ENCODE results near the gene S100A7.

The S100A7 gene

DNA sequence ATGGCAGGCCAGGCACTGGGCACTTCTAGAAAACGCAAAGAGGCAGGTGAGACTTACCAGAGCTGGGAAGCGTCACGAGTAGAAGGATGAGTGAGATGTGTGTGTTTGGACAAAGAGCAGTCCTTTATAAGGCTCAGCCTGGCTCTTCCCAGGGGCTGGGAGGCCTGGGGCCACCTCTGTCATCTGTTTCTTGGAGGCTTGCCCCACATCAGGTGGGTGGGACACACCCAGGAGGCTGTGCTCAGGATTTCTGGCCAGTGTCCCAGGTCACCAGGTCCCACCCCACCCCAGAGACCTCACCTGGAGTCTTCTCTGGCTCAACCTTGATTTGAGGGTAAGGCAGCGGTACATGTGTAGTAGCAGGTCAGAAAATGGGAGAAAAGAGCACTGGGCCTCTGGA is at the start of gene S100A7:
S100A7 (minus strand) TSS at position 101 of the 400 bp plus-strand sequence. CDS start 1,638 bp downstream, outside the sequence.
- no peak for DNase-seq

DNA sequence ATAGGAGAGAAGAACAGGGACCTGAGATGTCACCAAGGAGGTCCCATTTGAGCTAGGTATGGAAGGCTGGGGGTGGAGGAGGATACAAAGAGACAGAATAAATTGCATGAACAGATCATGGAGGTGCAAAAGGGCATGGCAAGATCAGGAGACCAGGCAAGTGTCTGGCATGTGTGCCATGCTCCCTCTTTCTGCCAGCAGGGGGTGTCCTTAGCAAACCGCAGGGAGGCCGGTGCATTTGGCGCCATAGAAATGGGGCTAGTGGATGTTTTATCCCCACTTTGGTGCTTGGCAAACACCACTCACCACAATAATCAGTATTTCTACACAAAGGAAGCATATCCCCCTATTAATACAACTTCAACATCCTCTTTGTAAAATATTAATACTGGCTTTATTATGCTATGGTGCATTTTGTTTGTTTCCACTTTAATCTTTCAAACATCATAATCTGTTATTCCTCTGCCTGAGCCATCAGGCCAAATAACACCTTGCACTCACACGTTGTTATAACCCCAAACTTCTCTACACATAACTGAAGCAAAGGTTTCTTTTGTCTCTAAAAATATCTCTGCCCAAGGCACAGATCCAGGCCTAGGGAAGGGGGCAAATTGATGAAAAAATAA is 49.4 kb upstream of the S100A7 start:
- DNase-seq: peak; percentile 69

DNA sequence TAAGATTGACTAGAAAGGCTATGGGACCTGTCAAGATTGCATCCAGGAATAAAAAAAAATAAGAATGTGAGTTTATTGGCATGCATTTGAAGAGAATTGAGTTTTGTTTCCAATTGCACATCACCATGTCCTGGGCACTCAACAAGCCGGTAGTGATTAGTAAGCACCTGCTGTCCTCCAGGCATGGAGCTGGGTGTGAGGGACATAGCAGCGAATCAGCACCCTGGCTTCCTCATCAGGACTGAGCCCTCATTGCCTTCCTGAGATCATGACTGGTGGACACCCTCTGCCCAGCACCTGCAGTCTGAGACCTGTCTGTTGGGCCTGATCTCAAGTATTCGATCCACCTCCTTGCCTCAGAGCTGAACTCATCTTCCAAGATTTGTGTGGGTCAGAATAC is 48.6 kb upstream of the S100A7 start:
- no peak for DNase-seq

DNA sequence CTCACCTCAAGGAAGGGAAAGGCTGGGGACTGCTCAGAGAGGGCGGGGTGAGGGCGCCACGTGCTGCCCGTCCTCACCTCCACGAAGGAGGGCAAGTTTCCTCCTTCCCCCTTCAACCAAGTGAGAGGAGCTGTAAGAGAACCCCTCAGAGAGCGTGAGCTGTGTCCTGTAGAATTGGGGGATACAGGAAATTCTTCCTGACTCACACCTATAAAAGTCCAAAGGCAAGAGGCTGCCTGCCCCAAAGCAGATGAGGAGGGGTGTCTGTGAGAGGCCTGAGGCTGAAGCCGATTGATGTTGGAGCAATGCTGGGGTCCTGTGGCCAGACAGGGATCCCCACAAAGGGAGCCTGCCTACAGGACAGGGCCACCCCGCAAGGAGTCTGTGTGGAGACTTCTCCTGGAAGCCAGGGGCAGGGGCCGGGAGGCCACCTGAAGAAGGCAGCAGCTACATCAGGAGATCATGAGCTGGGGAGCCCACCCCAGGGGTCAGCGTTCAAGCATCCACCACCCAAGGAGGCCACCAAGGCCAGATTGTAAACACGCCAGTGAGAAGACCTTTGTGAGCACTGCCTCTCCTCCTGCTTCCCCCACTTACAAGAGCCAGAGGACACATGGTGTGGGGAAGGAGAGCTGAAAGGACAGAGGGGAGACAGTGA is 47.6 kb upstream of the S100A7 start:
- DNase-seq: no peak

DNA sequence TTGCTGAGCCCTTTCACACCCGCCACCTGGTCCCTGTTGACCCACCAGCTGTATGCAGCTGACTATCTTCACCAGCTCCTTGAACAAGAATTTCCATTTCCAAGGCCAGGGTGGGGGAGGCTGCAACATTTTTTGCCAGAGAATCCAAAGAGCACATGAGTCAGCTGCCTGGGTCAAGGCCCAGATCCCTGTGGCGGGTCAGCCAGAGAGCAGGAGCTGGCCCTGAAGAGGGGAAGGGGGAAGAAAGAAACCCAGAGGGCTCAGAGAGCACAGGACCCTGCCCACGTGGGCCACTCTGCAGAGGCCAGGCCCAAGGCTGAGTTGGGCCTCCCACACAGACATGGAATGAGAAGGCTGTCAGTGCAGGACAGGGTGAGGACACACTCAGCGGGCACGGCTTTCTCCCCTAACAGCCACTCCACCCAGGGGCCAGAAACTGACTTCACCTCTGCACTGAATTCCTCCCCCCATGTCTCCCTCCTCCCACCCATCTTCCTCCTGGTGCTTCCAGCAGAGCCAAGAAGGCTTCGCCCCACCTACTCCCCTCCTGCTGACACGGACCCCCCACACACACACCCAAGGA is 46.5 kb upstream of the S100A7 start:
- DNase-seq: no peak

DNA sequence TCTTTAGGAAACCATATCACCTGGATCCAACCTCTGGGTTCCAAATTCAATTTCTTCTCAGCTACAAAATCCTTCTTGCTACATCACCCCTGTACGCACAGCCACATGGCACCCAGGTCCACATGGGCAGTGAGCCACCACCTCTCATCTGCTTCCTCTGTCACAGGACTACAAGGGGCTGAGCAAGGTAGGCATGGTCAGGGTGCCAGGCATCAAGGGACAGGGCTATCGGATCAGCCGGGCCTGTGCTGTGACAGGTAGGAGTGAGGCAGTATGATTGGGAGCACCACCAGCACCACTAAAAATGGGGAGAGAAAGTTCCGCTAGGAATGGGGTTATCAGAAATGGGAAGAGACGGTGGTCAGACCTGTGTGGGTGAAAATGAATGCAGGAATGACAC is 45.9 kb upstream of the S100A7 start:
- DNase-seq: no peak

DNA sequence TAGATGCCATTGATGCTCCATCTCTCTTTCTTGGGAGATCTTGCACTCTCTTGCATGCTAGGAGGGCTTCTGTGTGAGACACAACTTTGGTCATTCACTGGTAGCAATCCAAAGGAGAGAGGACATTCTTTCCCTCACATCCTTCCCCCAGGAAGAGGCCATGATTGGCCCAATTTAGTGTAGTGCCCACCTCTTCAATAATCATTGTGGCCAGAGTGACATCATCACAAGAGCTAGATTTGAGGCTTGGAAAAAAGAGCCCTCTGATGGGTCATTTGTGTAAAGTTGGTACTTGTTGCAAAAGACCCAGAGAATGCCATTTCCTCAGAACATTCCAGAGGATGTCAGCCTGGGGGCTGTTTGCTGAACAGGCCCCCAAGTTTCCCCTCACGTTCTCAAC is 45.1 kb upstream of the S100A7 start:
- DNase-seq: no peak

DNA sequence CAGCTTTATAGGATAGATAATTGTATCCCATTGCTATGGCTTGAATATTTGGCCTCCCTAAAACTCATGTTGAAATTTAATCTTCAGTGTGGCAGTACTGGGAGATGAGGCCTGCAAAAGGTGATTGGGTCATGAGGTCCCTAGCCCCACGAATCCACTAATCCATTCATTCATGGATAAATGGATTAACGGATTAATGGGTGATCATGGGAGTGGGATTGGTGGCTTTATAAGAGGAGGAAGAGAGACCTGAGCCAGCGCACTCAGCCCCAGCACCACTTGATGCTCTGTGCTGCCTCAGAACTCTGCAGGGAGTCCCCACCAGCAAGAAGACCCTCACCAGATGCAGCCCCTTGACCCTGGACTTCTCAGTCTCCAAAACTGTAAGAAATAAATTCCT is 43.3 kb upstream of the S100A7 start:
- no peak for DNase-seq

DNA sequence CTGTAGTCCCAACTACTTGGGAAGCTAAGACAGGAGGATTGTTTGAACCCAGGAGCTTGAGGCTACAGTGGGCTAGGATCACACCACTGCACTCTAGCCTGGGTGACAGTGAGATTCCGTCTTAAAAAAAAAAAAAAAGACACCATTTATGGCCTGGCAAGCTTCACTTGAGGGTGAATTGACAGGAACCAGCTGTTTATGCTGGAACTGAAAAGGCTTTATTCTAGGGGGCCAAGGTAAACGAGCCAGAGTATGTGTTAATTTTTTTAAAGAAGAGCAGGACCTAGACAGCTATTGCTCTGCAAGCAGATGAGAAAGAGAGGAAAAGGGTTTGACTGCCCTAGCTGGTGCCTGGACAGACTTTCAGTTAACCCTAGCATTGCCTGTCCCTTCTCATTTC is 38.3 kb upstream of the S100A7 start:
- DNase-seq: no peak

DNA sequence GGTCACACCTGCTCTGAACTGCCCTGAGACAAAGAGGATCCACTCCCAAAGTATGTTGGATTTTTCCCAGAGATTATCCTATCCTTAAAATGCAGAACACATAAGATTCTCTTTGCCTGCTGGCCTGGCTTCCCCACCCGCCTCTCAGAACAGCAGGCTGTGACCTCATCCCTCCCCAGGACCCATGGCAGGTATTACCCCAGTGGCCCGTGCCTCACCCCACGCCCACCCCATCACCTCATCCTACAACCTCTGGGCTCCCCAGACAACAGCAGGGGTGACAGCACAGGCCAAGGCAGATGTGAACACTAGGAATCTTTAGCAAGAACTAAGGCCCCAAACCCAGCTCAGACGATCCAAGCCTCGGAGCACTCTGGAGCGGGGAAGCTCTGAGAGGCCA is 35.1 kb upstream of the S100A7 start:
- no peak for DNase-seq

DNA sequence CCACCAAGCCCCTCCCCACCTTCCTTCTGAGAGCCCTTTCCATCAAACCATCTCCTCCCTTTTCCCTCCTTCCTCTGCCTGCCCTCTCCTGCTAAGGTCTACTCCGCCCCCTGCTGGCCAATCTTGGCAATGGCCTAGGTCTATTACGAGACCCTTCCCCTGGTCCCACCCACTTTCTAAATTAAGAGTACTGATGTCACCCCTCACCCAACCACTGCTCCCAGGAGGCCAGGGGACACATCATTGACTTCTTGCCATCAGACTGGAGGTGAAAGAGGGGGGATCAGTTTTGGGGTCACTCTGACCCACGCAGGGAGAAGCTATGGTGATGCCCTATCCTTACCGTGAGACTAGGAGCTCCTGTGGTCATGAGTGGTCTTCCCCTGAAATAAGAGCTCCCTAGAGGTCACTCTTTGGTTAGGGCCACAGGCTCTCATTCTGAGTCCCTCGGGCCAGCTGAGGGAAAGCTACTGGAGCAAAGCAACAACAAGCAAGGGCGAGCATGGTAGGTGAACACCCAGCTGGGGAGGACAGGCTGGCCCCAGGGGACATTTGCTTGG is 34.6 kb upstream of the S100A7 start:
- peak; percentile 75 for DNase-seq

DNA sequence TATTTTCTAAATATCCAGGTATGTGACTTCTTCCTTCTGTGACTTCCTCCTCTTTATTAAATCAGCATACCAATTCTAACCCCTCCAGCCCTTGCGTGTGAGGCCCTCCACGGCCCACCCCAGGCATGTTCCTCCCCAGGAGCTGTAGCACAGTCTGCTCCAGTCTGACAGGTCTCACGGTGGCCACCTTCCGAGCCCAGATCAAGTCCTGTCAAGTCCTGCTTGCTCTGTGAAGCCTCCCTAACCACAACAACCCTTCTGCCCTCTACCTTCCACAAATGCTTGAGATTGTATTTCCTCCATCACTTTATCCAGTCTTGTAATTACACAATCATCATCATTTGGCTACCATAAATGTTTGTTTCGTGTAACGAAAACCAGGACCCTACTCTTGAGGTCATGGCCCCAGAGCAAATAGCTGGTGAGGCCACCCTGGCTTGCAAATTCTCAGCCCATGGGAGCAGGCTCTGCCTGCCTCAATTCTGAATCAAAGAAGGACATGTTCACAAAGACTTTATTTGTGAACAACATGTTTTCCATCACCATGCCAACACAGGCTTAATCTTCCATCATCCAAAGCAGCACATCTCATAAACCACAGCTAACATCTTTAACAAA is 33.0 kb upstream of the S100A7 start:
- DNase-seq: no peak

DNA sequence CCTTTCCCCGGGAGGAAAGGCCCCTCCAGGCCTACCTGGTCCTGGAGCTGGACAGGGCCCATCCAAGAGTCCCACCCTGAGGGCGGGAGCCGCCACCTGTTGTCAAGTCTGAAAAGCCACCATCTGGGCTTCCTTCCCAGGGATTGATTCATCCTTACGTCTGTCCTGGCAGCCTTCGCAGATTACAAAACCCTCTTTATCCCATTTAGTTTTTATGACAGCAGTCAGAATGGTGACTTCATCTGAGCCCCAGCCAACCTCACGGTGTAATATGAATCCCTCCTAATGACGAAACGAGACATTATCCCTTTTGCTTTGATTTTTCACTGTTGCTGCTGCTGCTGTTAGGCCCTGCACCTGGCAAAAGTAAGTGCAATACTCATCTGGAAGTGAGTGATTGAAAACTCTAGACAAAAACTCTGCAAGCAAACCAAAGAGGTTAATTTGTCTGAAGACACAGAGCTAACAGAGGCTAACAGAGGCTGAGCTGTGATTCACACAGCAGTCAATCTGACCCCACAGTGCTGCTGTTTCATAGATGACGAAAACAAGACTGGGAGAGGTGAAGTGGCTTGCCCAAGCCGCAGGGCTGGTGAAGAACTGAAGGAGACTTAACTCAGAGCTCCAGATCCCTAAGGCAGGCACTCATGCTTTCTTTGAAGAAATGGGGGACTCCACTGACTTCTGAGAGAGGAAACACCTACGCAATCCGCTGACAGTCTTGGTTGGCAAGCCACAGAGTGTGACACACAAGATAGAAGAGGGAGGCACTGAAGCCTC is 30.0 kb upstream of the S100A7 start:
- DNase-seq: no peak

DNA sequence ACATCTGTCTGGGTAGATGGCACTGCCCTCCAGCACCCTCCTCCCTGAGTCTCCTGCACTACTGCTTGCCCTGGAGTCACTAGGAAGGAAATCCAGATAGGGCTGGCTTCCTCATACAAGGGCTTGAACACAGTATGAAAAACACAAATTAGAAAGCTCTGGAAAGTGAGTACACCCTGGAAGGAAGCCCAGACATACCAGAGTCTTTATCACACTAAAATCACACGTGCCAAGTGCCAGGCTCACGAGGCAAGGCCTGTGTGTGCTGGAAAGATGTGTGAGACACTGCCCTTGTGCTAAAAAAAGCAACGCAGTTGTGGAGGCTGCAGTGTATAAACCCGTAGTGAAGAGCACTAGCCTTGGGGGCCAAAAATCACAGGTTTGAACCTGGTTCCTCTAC is 28.3 kb upstream of the S100A7 start:
- no peak for DNase-seq

DNA sequence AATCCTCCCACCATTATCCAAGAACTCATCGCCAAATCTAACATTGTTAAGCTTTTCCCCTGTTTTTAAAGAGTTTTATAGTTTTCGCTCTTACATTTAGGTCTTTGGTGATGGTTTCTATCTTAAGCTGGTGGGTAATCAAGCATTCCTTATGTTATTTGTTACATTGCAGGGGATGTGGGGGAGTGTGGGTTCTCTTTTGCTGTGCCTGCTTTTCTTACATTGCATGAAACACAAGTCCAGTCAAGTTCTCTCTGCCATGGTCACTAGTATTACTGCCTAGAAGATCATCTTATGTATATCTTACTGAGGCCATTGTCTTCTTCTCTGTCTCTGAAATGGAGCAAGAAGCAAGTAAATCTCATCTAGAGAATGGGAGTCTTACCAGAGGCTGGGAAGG is 27.3 kb upstream of the S100A7 start:
- DNase-seq: no peak

DNA sequence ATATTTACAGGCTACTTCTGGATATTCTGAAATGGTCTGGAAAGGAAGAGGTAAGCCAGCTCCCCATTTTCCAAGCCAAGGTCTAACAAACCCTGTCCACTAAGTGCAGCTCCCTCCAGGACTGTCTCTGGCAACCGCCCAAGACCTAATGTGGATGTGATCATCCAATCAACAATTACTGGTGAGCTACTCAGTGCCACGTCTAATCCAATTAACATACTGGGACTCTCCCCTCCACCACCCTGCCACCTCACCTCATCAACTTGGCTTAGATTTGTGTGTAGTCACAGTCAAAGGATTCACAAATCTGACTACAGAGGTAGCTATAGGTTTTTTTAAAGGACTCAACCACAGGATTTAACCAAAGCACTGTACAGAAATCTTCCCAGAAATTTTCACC is 25.4 kb upstream of the S100A7 start:
- DNase-seq: no peak

DNA sequence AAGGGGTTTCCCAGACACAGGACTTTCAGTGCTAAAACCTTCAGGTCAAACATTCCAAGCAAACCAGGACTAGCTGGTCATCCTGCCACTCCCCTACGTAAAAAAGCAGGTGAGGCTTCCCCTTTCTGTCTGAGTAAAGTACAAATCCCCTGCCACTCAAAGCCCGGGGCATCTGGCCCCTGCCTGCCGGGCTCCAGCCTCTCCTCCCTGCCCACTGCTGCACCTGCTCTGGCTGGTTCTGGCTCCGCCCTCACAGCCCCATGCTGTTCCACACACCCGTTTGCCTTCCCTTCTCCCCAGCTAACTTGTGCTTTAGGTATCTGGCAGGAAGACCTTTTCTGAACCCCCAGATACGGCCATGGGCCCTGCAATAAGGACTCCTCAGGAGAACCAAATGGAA is 23.3 kb upstream of the S100A7 start:
- DNase-seq: no peak

DNA sequence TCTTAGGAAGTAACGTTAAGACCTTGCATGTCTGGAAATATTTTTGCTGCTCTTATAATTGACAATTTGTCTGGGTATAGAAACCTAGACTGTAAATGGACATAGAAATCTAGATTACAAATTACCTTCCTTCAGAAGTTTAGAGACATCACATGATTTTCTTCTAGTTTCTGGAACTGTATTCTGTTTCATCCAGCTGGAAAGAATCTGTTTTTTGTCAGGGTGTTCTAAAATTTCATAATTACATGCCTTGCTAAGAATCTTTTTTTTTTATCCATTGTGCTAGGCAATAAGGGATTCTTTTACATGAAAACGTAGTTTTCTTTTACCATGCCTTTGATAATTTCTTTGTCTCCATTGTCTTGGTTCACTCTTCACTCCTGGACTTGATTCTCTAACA is 20.7 kb upstream of the S100A7 start:
- DNase-seq: no peak

DNA sequence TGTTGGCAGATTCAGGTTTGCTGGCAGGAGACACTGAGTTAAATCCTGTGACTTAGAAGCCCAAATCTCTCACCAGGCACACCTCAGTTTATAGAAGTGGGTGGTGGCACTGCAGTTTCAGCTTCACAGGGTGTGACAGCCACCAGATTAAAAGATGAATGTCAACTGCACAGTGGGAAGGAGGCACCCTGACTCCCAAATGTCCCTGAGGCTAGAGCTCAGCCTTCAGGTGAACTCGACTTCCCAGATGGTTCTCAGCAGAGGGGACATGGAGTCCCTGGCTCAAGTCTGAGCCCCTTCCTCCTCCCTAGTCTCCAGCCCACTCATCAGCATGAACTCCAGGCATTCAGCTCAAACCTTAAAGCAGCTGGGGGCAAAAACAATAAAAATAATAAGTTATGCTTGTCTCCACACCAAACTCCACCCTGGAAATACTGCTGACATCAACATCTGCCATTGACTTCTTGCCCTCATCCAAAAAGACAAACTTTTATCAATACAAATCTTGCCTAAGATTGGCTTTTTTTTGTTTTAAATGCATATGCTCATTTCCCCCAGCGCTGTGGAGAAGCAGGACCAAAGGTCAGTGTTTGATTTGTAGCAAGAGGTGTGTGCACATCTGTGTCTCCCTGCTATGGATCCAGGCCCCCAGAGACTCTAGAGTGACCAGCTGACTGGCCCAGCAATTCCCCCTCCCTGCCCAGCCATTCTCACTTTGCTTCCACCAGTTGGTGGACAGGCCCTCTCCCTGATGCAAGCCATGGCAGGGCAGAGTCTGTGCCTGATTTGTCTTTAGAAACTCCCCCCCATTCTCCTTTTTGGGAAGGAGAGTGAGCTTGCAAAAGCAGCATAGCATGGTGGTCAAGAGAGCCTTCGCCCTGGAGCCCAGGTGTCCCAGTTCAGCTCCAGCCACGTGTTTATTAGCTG is 18.5 kb upstream of the S100A7 start:
- DNase-seq: no peak

DNA sequence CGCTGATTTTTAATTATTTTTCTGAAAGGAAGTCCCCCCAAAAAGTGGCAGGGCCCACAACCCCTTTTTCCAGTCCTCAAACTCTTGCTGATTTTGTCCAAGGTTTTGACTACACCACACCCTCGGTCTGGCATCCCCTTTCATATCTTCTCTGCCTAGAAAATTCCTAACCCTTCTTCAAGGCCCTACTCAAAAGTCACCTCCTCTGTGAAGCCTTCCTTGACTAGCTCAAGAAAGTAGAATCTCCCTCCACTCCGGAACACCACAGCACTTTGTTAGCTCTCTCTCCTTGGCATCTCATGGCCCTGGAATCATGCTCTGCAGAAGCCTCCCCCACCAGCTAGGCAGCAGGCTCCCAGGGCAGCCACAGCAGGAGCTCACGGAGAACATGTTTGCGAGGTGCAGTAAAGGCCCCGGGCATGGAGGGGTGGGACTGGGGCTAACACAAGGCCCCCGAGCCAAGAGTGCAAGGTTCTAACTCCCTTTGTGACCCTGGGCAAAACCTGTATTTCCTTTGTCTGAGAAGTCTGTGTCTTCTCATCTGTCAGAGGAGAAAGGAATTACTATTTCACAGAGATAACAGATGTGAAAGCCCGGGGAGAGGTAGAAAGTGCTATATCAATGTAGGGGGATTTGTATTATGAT is 17.7 kb upstream of the S100A7 start:
- no peak for DNase-seq

DNA sequence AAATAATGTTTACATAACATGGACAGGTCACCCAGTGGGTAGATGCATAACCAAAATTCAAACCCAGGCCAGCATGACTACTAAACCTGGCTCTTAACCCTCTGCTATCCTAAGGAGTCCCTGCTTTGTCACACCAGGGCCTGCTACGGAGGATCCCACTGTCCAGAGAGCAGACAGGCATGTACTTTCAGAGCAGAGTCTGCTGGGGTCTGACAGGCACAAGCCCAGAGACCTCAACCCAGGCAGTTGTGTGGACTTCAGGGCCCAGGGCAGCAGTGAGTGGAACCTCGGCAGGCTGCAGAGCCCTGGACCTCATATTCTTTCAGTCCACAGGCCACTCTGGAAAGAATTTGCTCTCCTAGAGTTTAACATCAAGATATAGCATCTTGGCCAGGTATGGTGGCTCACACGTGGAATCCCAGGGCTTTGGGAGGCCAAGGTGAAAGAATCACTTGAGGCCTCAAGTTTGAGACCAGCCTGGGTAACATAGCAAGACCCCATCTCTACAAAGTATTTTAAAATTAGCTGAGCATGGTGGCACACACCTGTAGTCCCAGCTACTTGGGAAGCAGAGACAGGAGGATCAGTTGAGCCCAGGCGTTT is 16.1 kb upstream of the S100A7 start:
- no peak for DNase-seq

Measured in activated CD8-positive, alpha-beta memory T cell treated with anti-CD3 and anti-CD28 coated beads, Interleukin-2, amount 50 U/mL, for 4 hours (primary cell).